NOMO-1 treated with DMSO at 0.1 percent for 48 hours (cell line): ENCODE measurements around the gene ADCY4.
"Not testable (repeated sequence)": the region's sequence is repeated elsewhere in the genome, so short reads cannot be mapped to it uniquely, and the experiment has no call there.

Experiments used
- DNase-seq: peaks from one replicate; lab custom pipeline; 2025; ENCODE audit not compliant: unreplicated experiment; lab: John Stamatoyannopoulos, UW

ADCY4 gene

DNA sequence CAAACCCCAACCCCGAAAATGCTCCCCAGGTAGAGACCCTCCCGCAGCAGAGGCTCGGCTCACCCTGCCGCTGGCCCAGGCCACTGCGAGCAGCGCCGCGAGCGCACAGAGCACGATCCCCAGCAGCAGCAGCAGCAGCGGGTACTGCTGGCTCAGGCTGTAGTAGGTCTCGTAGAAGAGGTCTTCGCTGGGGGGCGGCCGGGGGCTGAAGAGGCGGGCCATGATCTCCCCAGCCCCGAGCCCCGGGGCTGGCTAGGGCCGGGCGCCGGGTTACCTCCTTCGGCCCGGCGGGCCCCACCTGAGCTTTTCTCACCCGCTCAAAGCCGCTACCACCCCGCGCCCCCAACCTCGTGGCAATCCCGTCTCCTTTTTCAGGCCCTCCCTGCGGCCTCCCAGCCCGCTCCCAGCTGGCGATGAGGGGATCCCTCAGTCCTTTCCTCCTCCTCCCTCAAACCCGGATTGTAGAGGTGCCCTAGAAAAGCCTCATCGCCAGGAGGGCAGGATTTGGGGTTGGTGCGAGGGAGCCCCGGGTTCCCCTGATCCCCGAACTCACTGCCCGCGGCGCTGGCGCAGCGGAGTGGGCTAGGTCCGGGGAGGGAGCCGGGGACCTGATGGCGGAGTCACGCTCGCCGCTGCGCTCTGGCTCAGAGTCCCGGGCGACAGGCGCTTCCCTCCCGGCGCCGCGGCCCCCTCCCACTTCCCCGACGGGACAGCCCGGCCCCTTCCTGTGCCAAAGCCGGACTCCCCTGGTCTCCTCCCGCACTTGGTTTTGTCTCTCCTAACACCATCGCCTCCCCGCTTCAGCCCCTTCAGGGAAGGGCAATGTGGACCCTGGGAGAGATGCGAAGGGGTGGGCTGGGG is at the start of gene ADCY4:
TSS of gene ADCY4 (minus strand) at position 641 of the 861 bp plus-strand sequence. CDS start at position 222, 419 bp downstream.
- no peak for DNase-seq

- DNase-seq = no peak
Measured at GRCh38 chr14:24384169-24384568, 49.3 kb upstream of the ADCY4 start.

- no peak for DNase-seq
Measured at GRCh38 chr14:24382064-24382371, 47.1 kb upstream of the ADCY4 start.

DNA sequence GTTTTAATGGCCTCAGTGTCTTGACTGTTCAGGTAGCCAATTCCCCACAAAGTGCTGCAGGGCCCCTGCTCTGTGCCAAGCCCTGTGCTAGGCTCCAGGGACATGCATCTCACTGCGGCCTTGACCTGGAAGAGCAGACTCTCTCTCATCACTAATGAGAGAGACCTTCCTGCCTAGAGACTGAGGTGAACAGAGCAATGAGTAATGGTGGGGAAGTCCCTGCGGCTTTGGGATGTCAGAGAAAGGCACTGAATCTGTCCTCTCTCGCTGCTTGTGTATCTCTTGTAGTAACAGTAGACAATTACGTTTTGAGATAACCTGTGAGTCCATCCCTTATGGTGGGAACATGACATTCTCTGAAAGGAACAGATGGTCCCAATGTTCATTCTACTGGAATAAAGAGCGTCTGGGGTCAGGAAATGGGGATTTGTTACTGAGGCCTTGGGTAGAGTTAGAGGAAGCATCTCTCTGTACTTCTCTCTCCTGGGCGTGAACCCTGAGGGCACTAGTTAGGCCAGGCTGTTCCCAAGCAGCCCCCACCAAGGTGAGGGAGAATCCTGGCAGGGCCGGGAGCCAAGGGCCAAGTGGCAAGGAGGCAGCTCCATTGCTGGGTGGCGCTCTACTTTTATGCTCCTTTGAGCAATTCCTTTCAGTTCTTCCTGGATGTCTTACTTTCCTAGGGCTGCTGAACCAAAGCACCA is 46.6 kb upstream of the ADCY4 start:
- DNase-seq = no peak

DNA sequence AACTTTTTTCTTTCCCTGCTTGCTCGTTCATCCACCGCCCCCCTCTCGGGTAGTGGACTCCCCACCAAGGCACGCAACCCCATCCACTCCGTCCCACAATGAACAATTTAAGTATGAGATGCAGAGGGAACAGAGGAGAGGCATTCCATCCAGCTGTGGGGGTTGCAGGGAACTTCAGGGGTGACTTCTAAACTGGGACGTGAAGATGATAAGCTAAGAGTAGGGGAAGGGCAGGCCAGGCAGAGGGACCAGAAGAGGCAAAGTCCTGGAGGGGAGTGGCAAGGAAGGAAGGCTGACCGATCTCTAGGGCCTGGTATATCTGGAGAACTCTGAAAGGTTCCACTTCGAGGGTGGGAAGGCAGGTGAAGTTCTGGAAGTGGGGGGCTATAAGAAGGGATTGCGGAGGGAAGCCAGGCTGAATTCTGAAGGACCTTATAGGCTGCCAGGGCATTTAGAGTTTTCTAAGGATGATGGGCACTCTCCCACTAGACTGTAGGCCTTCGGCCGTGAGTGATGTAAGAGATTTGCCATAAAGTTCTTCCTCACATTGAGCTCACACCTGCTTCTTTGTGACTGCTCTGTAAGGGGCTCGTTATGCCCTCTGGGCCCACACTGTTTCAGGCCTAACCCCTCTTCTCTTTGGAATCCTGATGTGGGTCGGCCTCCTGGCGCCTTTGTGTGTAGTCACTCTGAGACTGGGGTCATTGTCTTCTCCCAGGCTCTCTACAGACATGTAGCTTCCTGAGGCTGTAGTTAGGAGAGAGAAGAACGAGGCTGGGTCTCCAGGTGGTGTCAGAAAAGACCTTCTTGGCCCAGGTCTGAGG is 45.2 kb upstream of the ADCY4 start:
- DNase-seq = no peak

DNA sequence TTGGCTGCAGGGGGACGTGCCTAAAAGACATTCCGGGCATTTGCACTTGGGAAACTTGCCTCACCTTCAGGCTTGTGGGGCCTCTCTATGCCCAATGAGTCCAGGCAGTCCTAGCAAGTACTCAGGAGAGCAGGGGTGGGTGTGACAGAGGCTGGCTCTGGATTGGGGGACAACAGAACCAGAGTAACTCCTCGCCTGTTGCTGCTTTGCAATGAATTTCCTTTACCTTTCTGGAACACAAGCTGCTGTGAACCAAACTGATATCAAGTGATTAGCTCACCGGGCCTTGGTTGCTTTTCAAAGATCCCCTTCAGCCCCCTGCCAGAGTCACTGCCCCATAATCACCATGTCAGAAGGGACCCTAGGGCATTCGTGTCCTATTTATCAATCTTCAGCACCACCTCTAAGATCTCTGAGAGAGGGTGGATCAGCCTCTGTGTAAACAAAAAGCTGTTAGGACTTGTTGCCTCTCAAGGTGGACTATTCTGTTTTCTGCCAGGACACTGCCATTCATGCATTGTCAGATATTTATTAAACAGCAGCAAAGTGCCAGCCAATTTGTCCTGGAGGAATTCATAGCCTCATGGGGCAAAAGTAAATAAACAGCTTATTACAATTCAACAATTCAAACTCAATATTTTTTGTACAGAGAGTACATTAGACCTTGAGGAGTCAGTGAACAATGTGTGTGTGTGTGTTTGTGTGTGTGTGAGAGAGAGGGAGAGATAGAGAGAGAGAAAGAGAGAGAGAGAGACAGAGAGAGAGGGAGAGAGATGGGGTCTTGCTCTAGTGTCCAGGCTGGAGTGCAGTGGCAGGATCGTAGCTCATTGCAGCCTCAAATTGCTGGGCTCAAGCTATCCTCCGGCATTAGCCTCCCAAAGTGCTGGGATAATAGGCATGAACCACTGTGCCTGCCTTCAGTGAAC is 44.4 kb upstream of the ADCY4 start:
- DNase-seq = no peak

DNA sequence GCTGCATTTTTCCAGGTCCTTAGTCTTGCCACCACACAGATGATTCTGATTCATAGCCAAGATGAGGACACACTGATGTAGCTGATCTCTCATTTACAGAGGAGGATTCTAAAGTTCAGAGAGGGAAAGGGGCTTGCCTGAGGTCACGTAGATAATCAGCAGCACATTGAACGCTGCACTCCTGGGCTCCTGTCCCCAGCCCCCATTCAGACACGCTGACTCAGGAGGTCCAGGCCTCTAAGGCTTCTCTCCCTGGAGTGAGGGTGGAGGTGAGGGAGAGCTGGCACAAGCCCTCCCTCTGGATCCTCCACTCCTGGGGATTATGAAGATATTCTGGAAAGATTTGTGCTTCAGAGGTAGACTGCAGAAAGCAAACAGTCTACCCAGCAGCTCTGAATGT is 43.5 kb upstream of the ADCY4 start:
- DNase-seq = no peak

GRCh38 chr14:24377657-24378056 is 42.8 kb upstream of the ADCY4 start:
- DNase-seq = no peak

GRCh38 chr14:24377126-24377525 is 42.3 kb upstream of the ADCY4 start:
- DNase-seq = no peak

DNA sequence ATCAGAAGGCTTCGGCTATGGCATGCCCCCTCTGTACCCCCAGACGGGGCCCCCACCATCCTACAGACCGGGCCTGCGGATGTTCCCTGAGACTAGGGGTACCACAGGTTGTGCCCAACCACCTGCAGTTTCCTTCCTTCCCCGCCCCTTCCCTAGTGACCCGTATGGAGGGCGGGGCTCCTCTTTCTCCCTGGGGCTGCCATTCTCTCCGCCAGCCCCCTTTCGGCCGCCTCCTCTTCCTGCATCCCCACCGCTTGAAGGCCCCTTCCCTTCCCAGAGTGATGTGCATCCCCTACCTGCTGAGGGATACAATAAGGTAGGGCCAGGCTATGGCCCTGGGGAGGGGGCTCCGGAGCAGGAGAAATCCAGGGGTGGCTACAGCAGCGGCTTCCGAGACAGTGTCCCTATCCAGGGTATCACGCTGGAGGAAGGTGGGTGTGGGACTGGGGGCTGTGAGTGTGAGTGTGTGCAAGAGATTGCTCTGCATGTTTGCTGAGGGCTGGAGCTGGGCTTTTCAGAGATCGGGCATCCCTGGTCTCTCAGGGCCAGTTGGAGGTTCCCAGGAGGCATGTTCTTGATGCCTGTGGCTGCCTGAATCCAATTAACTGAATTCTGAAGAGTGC is 41.7 kb upstream of the ADCY4 start:
- DNase-seq = no peak

GRCh38 chr14:24372701-24373416 is 38.0 kb upstream of the ADCY4 start:
- no peak for DNase-seq

- not testable (repeated sequence) for DNase-seq
Measured at GRCh38 chr14:24371605-24372004, 36.7 kb upstream of the ADCY4 start.

- DNase-seq = no peak
Measured at GRCh38 chr14:24370748-24371147, 35.9 kb upstream of the ADCY4 start.

GRCh38 chr14:24369907-24370687 is 35.2 kb upstream of the ADCY4 start:
- DNase-seq = no peak

DNA sequence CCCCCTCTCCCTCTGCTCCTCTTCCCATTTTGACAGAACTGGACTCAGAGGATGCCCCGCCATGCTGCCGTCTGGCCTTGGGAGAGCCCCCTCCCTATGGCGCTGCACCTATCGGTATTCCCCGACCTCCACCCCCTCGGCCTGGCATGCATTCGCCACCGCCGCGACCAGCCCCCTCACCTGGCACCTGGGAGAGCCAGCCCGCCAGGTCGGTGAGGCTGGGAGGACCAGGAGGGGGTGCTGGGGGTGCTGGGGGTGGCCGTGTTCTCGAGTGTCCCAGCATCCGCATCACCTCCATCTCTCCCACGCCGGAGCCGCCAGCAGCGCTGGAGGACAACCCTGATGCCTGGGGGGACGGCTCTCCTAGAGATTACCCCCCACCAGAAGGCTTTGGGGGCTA is 34.6 kb upstream of the ADCY4 start:
- no peak for DNase-seq

DNA sequence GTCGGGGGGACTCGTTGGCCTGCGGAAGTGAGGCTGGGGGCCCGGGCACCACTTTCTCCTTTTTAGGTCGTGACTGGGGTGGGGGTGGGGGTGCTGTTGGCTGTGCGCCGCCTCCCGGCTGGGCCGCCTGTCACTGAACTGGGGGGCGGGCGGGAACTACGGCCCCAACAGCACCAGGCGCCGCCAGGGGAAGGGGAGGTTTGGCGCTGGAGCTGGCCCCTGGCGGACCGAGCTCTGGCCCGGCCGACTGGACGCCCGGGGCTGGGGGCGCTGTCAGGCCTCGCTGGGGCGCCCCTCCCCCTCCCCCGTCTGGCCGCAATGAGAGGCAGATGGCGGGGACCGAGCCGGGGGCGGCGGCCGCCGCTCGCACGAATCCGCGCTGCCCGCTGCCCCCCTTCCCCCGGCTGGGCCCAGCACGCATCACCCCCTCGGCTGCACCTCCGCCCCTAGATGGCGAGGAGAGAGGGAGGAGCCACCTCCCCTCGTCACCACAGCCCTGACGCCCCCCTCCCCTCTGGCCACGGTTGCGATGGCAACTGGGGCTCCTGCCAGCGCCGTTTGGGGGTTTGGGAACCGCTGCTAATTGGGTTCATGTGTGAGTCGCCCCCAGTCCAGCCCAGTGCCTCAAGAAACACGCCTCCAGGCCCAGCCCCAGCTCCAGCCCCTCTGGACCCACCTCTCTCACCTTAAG is 33.8 kb upstream of the ADCY4 start:
- no peak for DNase-seq

DNA sequence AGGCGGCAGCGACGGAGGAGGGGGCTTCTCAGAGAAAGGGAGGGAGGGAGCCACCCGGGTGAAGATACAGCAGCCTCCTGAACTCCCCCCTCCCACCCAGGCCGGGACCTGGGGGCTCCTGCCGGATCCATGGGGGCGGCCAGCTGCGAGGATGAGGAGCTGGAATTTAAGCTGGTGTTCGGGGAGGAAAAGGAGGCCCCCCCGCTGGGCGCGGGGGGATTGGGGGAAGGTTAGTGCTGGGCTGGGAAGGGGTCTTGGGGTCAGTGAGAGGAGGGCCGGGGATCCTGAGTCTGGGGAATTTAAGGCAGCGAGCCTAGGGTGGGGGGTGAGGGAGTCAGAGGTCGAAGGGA is 33.3 kb upstream of the ADCY4 start:
- no peak for DNase-seq

DNA sequence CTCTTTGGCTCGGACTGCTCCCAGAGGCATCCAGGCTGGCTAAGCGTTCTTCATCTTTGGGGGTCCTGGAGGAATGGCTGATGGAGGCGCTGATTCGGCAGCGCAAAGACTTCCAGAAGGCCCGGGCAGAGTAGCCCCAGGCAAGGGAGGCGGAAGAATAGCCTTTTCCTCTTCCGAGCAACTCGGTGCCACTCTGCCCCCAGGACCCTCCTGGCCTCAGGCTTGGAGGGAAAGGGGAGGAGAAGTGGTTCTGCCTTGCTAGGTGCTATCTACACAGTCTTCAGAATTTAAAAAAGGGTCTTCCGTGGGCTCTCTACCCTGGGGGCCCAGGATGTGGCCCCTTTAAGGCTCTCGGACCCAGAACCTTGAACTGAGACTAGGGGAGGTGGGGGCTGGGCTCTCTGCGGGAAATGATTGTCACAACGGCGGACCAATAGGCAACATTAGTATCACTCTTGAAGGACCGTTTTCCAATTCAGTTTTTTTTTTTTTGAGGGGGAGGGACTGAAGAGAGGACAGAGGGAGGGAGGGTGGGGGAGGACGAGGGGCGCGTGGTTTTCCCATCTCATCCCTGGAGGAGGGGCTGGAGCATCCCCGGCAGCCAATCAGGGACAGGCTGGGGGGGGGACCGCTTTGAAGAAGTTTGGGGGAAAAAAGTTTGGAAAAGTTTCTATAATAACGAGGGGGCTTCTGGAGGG is 32.8 kb upstream of the ADCY4 start, which contains the start of gene NFATC4:
TSS of gene NFATC4 (plus strand) at position 671 of the 698 bp plus-strand sequence. CDS start 157 bp downstream, outside the sequence.
- no peak for DNase-seq
